Amniotic epithelial cell (primary cell): Measurements from ENCODE around the gene YPEL3.
"Not testable (repeated sequence)": the region's sequence is repeated elsewhere in the genome, so short reads cannot be mapped to it uniquely, and the experiment has no call there.

Experiments
- DNase-seq: peaks from one replicate; pipeline ENCODE4 v3.0.0-alpha.2; 2010; ENCODE audit warnings: low read depth

YPEL3 gene

GRCh38 chr16:30096105-30096861 lies at the start of gene YPEL3:
Gene YPEL3 (minus strand): TSS chr16:30096213. CDS start chr16:30095482, 731 bp downstream.
- DNase-seq = peak; percentile 85

GRCh38 chr16:30145657-30146056 lies 49.6 kb upstream of the YPEL3 start:
- DNase-seq = no peak

- DNase-seq = no peak
These were observed 48.9 kb upstream of the YPEL3 start for GRCh38 chr16:30144917-30145316.

GRCh38 chr16:30144017-30144416 lies 48.0 kb upstream of the YPEL3 start:
- no peak for DNase-seq

GRCh38 chr16:30143347-30143702 lies 47.3 kb upstream of the YPEL3 start:
- DNase-seq = no peak

GRCh38 chr16:30142672-30143346 lies 46.8 kb upstream of the YPEL3 start:
- no peak for DNase-seq

GRCh38 chr16:30141750-30142149 lies 45.7 kb upstream of the YPEL3 start:
- DNase-seq = no peak

- no peak for DNase-seq
These were observed 43.8 kb upstream of the YPEL3 start for GRCh38 chr16:30139583-30140481.

GRCh38 chr16:30137897-30138296 lies 41.9 kb upstream of the YPEL3 start:
- DNase-seq = no peak

GRCh38 chr16:30136971-30137605 lies 41.1 kb upstream of the YPEL3 start:
- no peak for DNase-seq

- DNase-seq = no peak
These were observed 36.6 kb upstream of the YPEL3 start for GRCh38 chr16:30132591-30132990.

GRCh38 chr16:30131869-30132475 lies 36.0 kb upstream of the YPEL3 start:
- DNase-seq = no peak

GRCh38 chr16:30127993-30128392 lies 32.0 kb upstream of the YPEL3 start:
- no peak for DNase-seq

- not testable (repeated sequence) for DNase-seq
These were observed 29.7 kb upstream of the YPEL3 start for GRCh38 chr16:30125690-30126089.

- no peak for DNase-seq
These were observed 29.0 kb upstream of the YPEL3 start for GRCh38 chr16:30124985-30125379.

GRCh38 chr16:30122604-30123160 lies 26.7 kb upstream of the YPEL3 start:
- no peak for DNase-seq

GRCh38 chr16:30121741-30122571 lies 25.9 kb upstream of the YPEL3 start:
- no peak for DNase-seq

- DNase-seq = no peak
These were observed 24.5 kb upstream of the YPEL3 start for GRCh38 chr16:30120340-30121105.

- DNase-seq = peak; percentile 83
These were observed 23.4 kb upstream of the YPEL3 start for GRCh38 chr16:30119428-30119827.

GRCh38 chr16:30117768-30118167 lies 21.8 kb upstream of the YPEL3 start:
- no peak for DNase-seq
